C4-2B (cell line): Measurements from ENCODE around the gene BMP2K.

Experiments used
- ZFX ChIP-seq: fragments of 450-650 bp; IDR thresholded peaks from 2 replicates; pipeline ENCODE4 v1.6.1; 2017
- TF ChIP-seq, protein P1 (sequence below): fragments of 450-650 bp; conservative IDR thresholded peaks from 2 replicates; pipeline ENCODE4 v1.5.1; 2017; ENCODE audit warnings: mild to moderate bottlenecking

GRCh38 chr4:78803983-78804382 lies 27.8 kb downstream of the BMP2K start:
- TF ChIP-seq, protein P1, sequence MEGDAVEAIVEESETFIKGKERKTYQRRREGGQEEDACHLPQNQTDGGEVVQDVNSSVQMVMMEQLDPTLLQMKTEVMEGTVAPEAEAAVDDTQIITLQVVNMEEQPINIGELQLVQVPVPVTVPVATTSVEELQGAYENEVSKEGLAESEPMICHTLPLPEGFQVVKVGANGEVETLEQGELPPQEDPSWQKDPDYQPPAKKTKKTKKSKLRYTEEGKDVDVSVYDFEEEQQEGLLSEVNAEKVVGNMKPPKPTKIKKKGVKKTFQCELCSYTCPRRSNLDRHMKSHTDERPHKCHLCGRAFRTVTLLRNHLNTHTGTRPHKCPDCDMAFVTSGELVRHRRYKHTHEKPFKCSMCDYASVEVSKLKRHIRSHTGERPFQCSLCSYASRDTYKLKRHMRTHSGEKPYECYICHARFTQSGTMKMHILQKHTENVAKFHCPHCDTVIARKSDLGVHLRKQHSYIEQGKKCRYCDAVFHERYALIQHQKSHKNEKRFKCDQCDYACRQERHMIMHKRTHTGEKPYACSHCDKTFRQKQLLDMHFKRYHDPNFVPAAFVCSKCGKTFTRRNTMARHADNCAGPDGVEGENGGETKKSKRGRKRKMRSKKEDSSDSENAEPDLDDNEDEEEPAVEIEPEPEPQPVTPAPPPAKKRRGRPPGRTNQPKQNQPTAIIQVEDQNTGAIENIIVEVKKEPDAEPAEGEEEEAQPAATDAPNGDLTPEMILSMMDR: no peak
- no peak for TF ChIP-seq ZFX
